Measurements from ENCODE around the gene VPS51. TPM values are rescaled to one million over a fixed set of nuclear protein-coding genes. Genes with fewer than 3 reads are reported as not detected.

The VPS51 gene
- total RNA-seq, 1 experiment from 2014 or later = 89.5 TPM

- Histone ChIP-seq H3K9me3 (ENCODE audit: control insufficient read depth in 1 of 2, insufficient read depth in 1 of 2, low read depth in 1 of 2, low read length in 2 of 2) (no peaks in the 10 kb centered on the region), H3K36me3 (ENCODE audit: control insufficient read depth in 1 of 2, insufficient read depth in 2 of 2, low read length in 2 of 2) (peaks cover 21 to 44% of the 10 kb centered on the region in 2 experiments; a peak in 3 of 4 replicates), H3K4me1 (ENCODE audit: control insufficient read depth in 1 of 2, insufficient read depth in 2 of 2, low read length in 2 of 2) (peaks cover 9 to 28% of the 10 kb centered on the region in 2 experiments; a peak in 3 of 4 replicates), H3K27me3 (ENCODE audit: insufficient read depth, low read length) (no peaks in the 10 kb centered on the region), H3K4me3 (replicated peaks in 1 of 2; ENCODE audit: low read depth in 1 of 2, low read length in 2 of 2) (no peak overlapping the region), H3K79me2 (ENCODE audit: insufficient read depth, low read length) (peaks cover 27% of the 10 kb centered on the region), H3K9ac (ENCODE audit: low read length) (no peak overlapping the region), H3K27ac (ENCODE audit: low read depth, low read length) (no peak overlapping the region), H3K4me2 (ENCODE audit: low read length) (no peak overlapping the region), H4K20me1 (ENCODE audit: insufficient read depth) (no peaks in the 10 kb centered on the region), H3K9me2 (ENCODE audit: insufficient read depth) (no peaks in the 10 kb centered on the region), H2AFZ (ENCODE audit: low read depth, low read length, poor library complexity, severe bottlenecking) (no peak overlapping the region)
- ATAC-seq (no peak), DNase-seq (ENCODE audit: low read depth, low spot score) (no peak)
- TF ChIP-seq, protein P1, sequence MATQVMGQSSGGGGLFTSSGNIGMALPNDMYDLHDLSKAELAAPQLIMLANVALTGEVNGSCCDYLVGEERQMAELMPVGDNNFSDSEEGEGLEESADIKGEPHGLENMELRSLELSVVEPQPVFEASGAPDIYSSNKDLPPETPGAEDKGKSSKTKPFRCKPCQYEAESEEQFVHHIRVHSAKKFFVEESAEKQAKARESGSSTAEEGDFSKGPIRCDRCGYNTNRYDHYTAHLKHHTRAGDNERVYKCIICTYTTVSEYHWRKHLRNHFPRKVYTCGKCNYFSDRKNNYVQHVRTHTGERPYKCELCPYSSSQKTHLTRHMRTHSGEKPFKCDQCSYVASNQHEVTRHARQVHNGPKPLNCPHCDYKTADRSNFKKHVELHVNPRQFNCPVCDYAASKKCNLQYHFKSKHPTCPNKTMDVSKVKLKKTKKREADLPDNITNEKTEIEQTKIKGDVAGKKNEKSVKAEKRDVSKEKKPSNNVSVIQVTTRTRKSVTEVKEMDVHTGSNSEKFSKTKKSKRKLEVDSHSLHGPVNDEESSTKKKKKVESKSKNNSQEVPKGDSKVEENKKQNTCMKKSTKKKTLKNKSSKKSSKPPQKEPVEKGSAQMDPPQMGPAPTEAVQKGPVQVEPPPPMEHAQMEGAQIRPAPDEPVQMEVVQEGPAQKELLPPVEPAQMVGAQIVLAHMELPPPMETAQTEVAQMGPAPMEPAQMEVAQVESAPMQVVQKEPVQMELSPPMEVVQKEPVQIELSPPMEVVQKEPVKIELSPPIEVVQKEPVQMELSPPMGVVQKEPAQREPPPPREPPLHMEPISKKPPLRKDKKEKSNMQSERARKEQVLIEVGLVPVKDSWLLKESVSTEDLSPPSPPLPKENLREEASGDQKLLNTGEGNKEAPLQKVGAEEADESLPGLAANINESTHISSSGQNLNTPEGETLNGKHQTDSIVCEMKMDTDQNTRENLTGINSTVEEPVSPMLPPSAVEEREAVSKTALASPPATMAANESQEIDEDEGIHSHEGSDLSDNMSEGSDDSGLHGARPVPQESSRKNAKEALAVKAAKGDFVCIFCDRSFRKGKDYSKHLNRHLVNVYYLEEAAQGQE (IDR thresholded peaks at IDR 0.05; ENCODE audit: low read depth) = no peak
- TF ChIP-seq RAD21 (IDR thresholded peaks at IDR 0.05; ENCODE audit: low read depth) = no peak
- TF ChIP-seq TCF7L2 (IDR thresholded peaks at IDR 0.05; ENCODE audit: borderline replicate concordance, extremely low read depth, insufficient read depth, insufficient read length) = no peak
- TF ChIP-seq POLR2A (IDR thresholded peaks at IDR 0.05; ENCODE audit: borderline replicate concordance, extremely low read depth, insufficient read depth, insufficient read length) = no peak
- TF ChIP-seq ZBTB33 (IDR thresholded peaks at IDR 0.05; ENCODE audit: extremely low read depth, insufficient replicate concordance, low read length) = no peak
- no peak for TF ChIP-seq JUND (IDR thresholded peaks at IDR 0.05)
- TF ChIP-seq CEBPB (IDR thresholded peaks at IDR 0.05; ENCODE audit: low read depth) = no peak
- no peak for TF ChIP-seq FOSL1 (IDR thresholded peaks at IDR 0.05; ENCODE audit: low read depth)
- no TSS peak for BruUV-seq (replicated peaks)
- intact Hi-C loops (cut with micrococcal nuclease) = no loop called here
- ChIA-PET CTCF (no interaction called here), RAD21 (ENCODE audit: low non-redundant PET in 1 of 2, low total read pairs in 2 of 2, uncharacterized antibody in 2 of 2, unreplicated experiment in 2 of 2) (no interaction called here), POLR2A (interaction anchor here (2.1 kb wide), 1 partner anchor 10 kb away, joined by 12 read pairs; the partner anchor contains the start of genes FAU and MRPL49)
Measured at GRCh38 chr11:65131895-65132237, 35.9 kb downstream of the VPS51 start.

All from HCT116 (cell line).